ENCODE results near the gene MEI1. TPM values are rescaled to one million over a fixed set of nuclear protein-coding genes. Genes with fewer than 3 reads are reported as not detected.

The MEI1 gene
- total and polyA plus RNA-seq, 2 of the 4 experiments (the other 2 are of a cell fraction), result 0.90 to 2.6 TPM

GRCh38 chr22:41732096-41732772 is 32.9 kb downstream of the MEI1 start:
- dilution Hi-C loops (cut with HindIII; ENCODE audit: low sequenced_read_pairs, unreplicated experiment) (no loop called here), intact Hi-C loops (cut with micrococcal nuclease) (no loop called here), in situ Hi-C loops (cut with MboI; ENCODE audit: low sequenced_read_pairs) (no loop called here)
- no peak overlapping the region for H2BK120ac ChIP-seq (ENCODE audit: low read depth, low read length)
- DNase-seq, result no peak
- no peak overlapping the region for H3K14ac ChIP-seq (replicated peaks; ENCODE audit: low read depth, low read length)
- H3K27me3 ChIP-seq (ENCODE audit: control insufficient read depth, insufficient read depth, low read length), result peaks cover 7% of the 10 kb centered on the region
- H3K9me1 ChIP-seq (ENCODE audit: insufficient read depth, low read length), result no peaks in the 10 kb centered on the region
- no peak overlapping the region for H4K8ac ChIP-seq (ENCODE audit: low read depth in 2 of 2, low read length in 2 of 2)
- no peak overlapping the region for H3K18ac ChIP-seq (ENCODE audit: low read depth, low read length)
- no peak overlapping the region for H3K23ac ChIP-seq (ENCODE audit: low read depth, low read length)
- ChIA-PET POLR2A (ENCODE audit: unreplicated experiment) (no interaction called here), CTCF (no interaction called here)
- H4K5ac ChIP-seq (ENCODE audit: low read depth, low read length), result no peak overlapping the region
- H4K20me1 ChIP-seq (ENCODE audit: insufficient read depth, low read length), result no peaks in the 10 kb centered on the region
- H2BK15ac ChIP-seq (ENCODE audit: low read depth, low read length), result no peak overlapping the region
- no peak overlapping the region for H3K4ac ChIP-seq (ENCODE audit: low read depth, low read length)
- no peak for ATAC-seq (ENCODE audit: low read depth)
- H3K36me3 ChIP-seq (ENCODE audit: control insufficient read depth, insufficient read depth, low read length), result no peaks in the 10 kb centered on the region
- no CpG with 5 or more reads among the region's 7 CpGs for WGBS, 2 experiments (ENCODE audit: extremely low coverage in 2 of 2, insufficient read length in 1 of 2)
- BruUV-seq (replicated peaks), result no TSS peak
- H3K56ac ChIP-seq (ENCODE audit: extremely low read depth, insufficient read depth, low read length), result no peak overlapping the region
- H3K4me3 ChIP-seq (ENCODE audit: insufficient read depth, low read depth, low read length), result no peak overlapping the region
- no peak for TF ChIP-seq USF2 (IDR thresholded peaks at IDR 0.05; ENCODE audit: low read depth, low read length)
- no peak for TF ChIP-seq RCOR1 (IDR thresholded peaks at IDR 0.05; ENCODE audit: insufficient replicate concordance, low read length)
- TF ChIP-seq ELK1 (IDR thresholded peaks at IDR 0.05; ENCODE audit: borderline replicate concordance, low read depth, low read length), result no peak
- no peak for TF ChIP-seq RAD21 (IDR thresholded peaks at IDR 0.05; ENCODE audit: low read length)
- TF ChIP-seq RFX5 (IDR thresholded peaks at IDR 0.05; ENCODE audit: low read depth, low read length), result no peak
- no peak for TF ChIP-seq POLR2A (IDR thresholded peaks at IDR 0.05; ENCODE audit: low read depth, low read length)
- no peak for TF ChIP-seq BHLHE40 (IDR thresholded peaks at IDR 0.05; ENCODE audit: low read depth, low read length)
- TF ChIP-seq SMC3 (IDR thresholded peaks at IDR 0.05; ENCODE audit: low read depth, low read length), result no peak
- TF ChIP-seq MAFK (IDR thresholded peaks at IDR 0.05; ENCODE audit: low read depth, low read length), result no peak
- TF ChIP-seq CEBPB (IDR thresholded peaks at IDR 0.05; ENCODE audit: low read depth, low read length), result no peak
- TF ChIP-seq NFE2L2 (IDR thresholded peaks at IDR 0.05; ENCODE audit: low read depth, low read length), result no peak
- TF ChIP-seq MXI1 (IDR thresholded peaks at IDR 0.05; ENCODE audit: borderline replicate concordance, low read depth, low read length), result no peak
- TF ChIP-seq FOS (IDR thresholded peaks at IDR 0.05; ENCODE audit: low read depth, low read length), result no peak
- no peak for TF ChIP-seq MAZ (IDR thresholded peaks at IDR 0.05; ENCODE audit: borderline replicate concordance, low read depth, low read length)
- TF ChIP-seq CTCF (conservative IDR thresholded peaks at IDR 0.05; ENCODE audit: low read depth, low read length), result no peak
- TF ChIP-seq CHD1 (IDR thresholded peaks at IDR 0.05; ENCODE audit: low read depth, low read length), result no peak
- H2AK9ac ChIP-seq (replicated peaks; ENCODE audit: low read depth, low read length, poor library complexity), result no peak overlapping the region
- no peaks in the 10 kb centered on the region for H3K4me1 ChIP-seq (ENCODE audit: control insufficient read depth, insufficient read depth, low read length)
- H3K9me3 ChIP-seq (ENCODE audit: control insufficient read depth, insufficient read depth, low read length), result no peaks in the 10 kb centered on the region
- no peak overlapping the region for H2AK5ac ChIP-seq (ENCODE audit: low read depth, low read length)
- no peak overlapping the region for H2BK5ac ChIP-seq (ENCODE audit: low read depth, low read length, poor library complexity, severe bottlenecking)
- no peak overlapping the region for H2AFZ ChIP-seq (replicated peaks; ENCODE audit: low read length, poor library complexity)
- no peak overlapping the region for H3K27ac ChIP-seq (ENCODE audit: insufficient read depth, low read length)
- H4K91ac ChIP-seq (ENCODE audit: insufficient read depth, low read depth, low read length), result no peak overlapping the region
- H2BK20ac ChIP-seq (ENCODE audit: low read depth, low read length), result no peak overlapping the region
- H3K9ac ChIP-seq (ENCODE audit: low read depth, low read length), result no peak overlapping the region
- H3K4me2 ChIP-seq (ENCODE audit: low read depth, low read length), result no peak overlapping the region
- H3K79me1 ChIP-seq (ENCODE audit: low read depth in 1 of 2, low read length in 2 of 2), result no peaks in the 10 kb centered on the region
